Neural progenitor cell (in vitro differentiated cells): Measurements from ENCODE around the gene ZNF503. TPM values are rescaled to one million over a fixed set of nuclear protein-coding genes. Genes with fewer than 3 reads are reported as not detected.

ENCODE experiments used
- DNase-seq: peaks from one replicate; pipeline ENCODE4 v3.0.0-alpha.2; 2016; ENCODE audit warnings: low spot score
- H2AFZ ChIP-seq: fragments of 200-600 bp; sonication (generic); replicated peaks from 2 replicates; pipeline ENCODE4 v1.6.1; 2016; ENCODE audit warnings: antibody characterized with exemption
- H3F3A ChIP-seq: fragments of 200-600 bp; sonication (generic); 2 replicates; pipeline ENCODE4 v1.6.1; 2016; ENCODE audit warnings: antibody characterized with exemption, low read depth
- H3K27ac ChIP-seq: fragments of 200-600 bp; sonication (generic); 2 replicates; pipeline ENCODE4 v1.5.1; 2016; ENCODE audit warnings: mild to moderate bottlenecking
- H3K27me3 ChIP-seq: fragments of 200-600 bp; sonication (generic); 2 replicates; pipeline ENCODE4 v1.6.1; 2016; ENCODE audit warnings: mild to moderate bottlenecking, moderate library complexity
- H3K36me3 ChIP-seq: fragments of 200-600 bp; sonication (generic); 2 replicates; pipeline ENCODE4 v1.5.1; 2016
- H3K4me1 ChIP-seq: fragments of 200-600 bp; sonication (generic); 2 replicates; pipeline ENCODE4 v1.6.1; 2016; ENCODE audit warnings: mixed run types
- H3K4me2 ChIP-seq: fragments of 200-600 bp; sonication (generic); 2 replicates; pipeline ENCODE4 v1.6.1; 2016
- H3K4me3 ChIP-seq: fragments of 200-600 bp; sonication (generic); 2 replicates; pipeline ENCODE4 v1.5.1; 2016
- H3K79me2 ChIP-seq: fragments of 200-600 bp; sonication (generic); 2 replicates; pipeline ENCODE4 v1.6.1; 2016; ENCODE audit warnings: low read depth
- H3K9ac ChIP-seq: fragments of 200-600 bp; sonication (generic); 2 replicates; pipeline ENCODE4 v1.6.1; 2016
- H3K9me3 ChIP-seq: fragments of 200-600 bp; sonication (generic); 2 replicates; pipeline ENCODE4 v1.5.1; 2016; ENCODE audit warnings: low read depth
- H4K20me1 ChIP-seq: fragments of 200-600 bp; sonication (generic); 2 replicates; pipeline ENCODE4 v1.6.1; 2016; ENCODE audit warnings: low read depth
- H3K27ac Mint-ChIP-seq: 3 replicates; pipeline ENCODE4 v1.8.0; 2021; ENCODE audit warnings: mixed read lengths
- H3K27me3 Mint-ChIP-seq: 2 replicates; pipeline ENCODE4 v1.8.0; 2022; ENCODE audit warnings: low read depth, mild to moderate bottlenecking, inconsistent platforms, moderate library complexity, mixed read lengths; ENCODE audit not compliant: insufficient read depth
- H3K36me3 Mint-ChIP-seq: 3 replicates; pipeline ENCODE4 v1.8.0; 2021; ENCODE audit warnings: mixed read lengths
- H3K4me1 Mint-ChIP-seq: 3 replicates; pipeline ENCODE4 v1.8.0; 2021; ENCODE audit warnings: mixed read lengths
- H3K4me3 Mint-ChIP-seq: 3 replicates; pipeline ENCODE4 v1.8.0; 2021; ENCODE audit warnings: mild to moderate bottlenecking, moderate library complexity, mixed read lengths
- H3K9me3 Mint-ChIP-seq: 3 replicates; pipeline ENCODE4 v1.8.0; 2020; ENCODE audit warnings: mixed read lengths
- CTCF ChIP-seq: fragments of 200-600 bp; sonication (generic); IDR thresholded peaks from 2 replicates; pipeline ENCODE4 v1.5.1; 2017; ENCODE audit warnings: antibody characterized with exemption, mild to moderate bottlenecking
- EZH2 ChIP-seq: fragments of 200-600 bp; sonication (generic); IDR thresholded peaks from 2 replicates; pipeline ENCODE4 v1.6.1; 2017; ENCODE audit warnings: antibody characterized with exemption, mild to moderate bottlenecking, moderate library complexity
- EZH2phosphoT487 ChIP-seq: fragments of 200-600 bp; sonication (generic); IDR thresholded peaks from 2 replicates; pipeline ENCODE4 v1.6.1; 2017; ENCODE audit warnings: antibody characterized with exemption
- total RNA-seq: library from RNA; depleted of rRNA; stranded (reverse); fragments of >200 nt; gene quantifications from 2 replicates; pipeline ENCODE4 v1.2.3, GENCODE V29; 2015; ENCODE audit warnings: low replicate concordance

ZNF503 gene
- total RNA-seq, 1 donor from 2014 or later: 8.3 TPM

- TF ChIP-seq CTCF: no peak
- TF ChIP-seq EZH2: peak; percentile 61
- TF ChIP-seq EZH2phosphoT487: no peak
- peaks cover 40% of the 10 kb centered on the region for H3K4me1 ChIP-seq
- peak overlapping the region; percentile 80 for H3K4me2 ChIP-seq
- peaks cover 89% of the 10 kb centered on the region for H3K27me3 ChIP-seq
- peak overlapping the region; percentile 87 for H3K4me3 ChIP-seq
- H3K9ac ChIP-seq: no peak overlapping the region
- H3K79me2 ChIP-seq: peaks cover 10% of the 10 kb centered on the region
- Mint-ChIP-seq H3K27me3 (peaks cover 34% of the 10 kb centered on the region), H3K27ac (no peak overlapping the region), H3K36me3 (no peaks in the 10 kb centered on the region), H3K9me3 (no peaks in the 10 kb centered on the region), H3K4me3 (peak overlapping the region; percentile 86), H3K4me1 (peaks cover 38% of the 10 kb centered on the region)
- H2AFZ ChIP-seq: no peak overlapping the region
- H3K27ac ChIP-seq: no peak overlapping the region
- no peaks in the 10 kb centered on the region for H3K9me3 ChIP-seq
- peaks cover 15% of the 10 kb centered on the region for H4K20me1 ChIP-seq
- H3F3A ChIP-seq: peaks cover 84% of the 10 kb centered on the region
- H3K36me3 ChIP-seq: no peaks in the 10 kb centered on the region
- peak; percentile 53 for DNase-seq
Observed at GRCh38 chr10:75407224-75407712, 5.7 kb upstream of the ZNF503 start.

- Histone ChIP-seq H3K9ac (no peak overlapping the region), H3K27me3 (peaks cover 82% of the 10 kb centered on the region)
- H3K27me3 Mint-ChIP-seq: peaks cover 37% of the 10 kb centered on the region
Observed at GRCh38 chr10:75406462-75407223, 5.1 kb upstream of the ZNF503 start.

GRCh38 chr10:75405598-75406461 is 4.3 kb upstream of the ZNF503 start:
- H3K27me3 ChIP-seq: peaks cover 76% of the 10 kb centered on the region
- H3K27ac ChIP-seq: no peak overlapping the region
- H3K4me2 ChIP-seq: peak overlapping the region; percentile 80
- Mint-ChIP-seq H3K36me3 (no peaks in the 10 kb centered on the region), H3K27me3 (peaks cover 37% of the 10 kb centered on the region), H3K4me1 (peaks cover 35% of the 10 kb centered on the region), H3K9me3 (no peaks in the 10 kb centered on the region), H3K4me3 (peak overlapping the region; percentile 86), H3K27ac (peak overlapping the region; percentile 76)
- H3K79me2 ChIP-seq: peaks cover 15% of the 10 kb centered on the region
- H3K9ac ChIP-seq: no peak overlapping the region
- peaks cover 38% of the 10 kb centered on the region for H3K4me1 ChIP-seq
- DNase-seq: peak; percentile 41
- H2AFZ ChIP-seq: no peak overlapping the region
- no peaks in the 10 kb centered on the region for H3K36me3 ChIP-seq
- peaks cover 20% of the 10 kb centered on the region for H4K20me1 ChIP-seq
- H3K4me3 ChIP-seq: peak overlapping the region; percentile 87
- H3K9me3 ChIP-seq: no peaks in the 10 kb centered on the region
- TF ChIP-seq EZH2phosphoT487: no peak
- peak; percentile 73 for TF ChIP-seq EZH2
- TF ChIP-seq CTCF: no peak
- H3F3A ChIP-seq: peaks cover 90% of the 10 kb centered on the region

More at GRCh38 chr10:75406462-75407223, 5.1 kb upstream of the ZNF503 start:
- Histone ChIP-seq H2AFZ (no peak overlapping the region), H3K4me3 (peak overlapping the region; percentile 87), H3K79me2 (peaks cover 10% of the 10 kb centered on the region), H3K9me3 (no peaks in the 10 kb centered on the region), H3K27ac (no peak overlapping the region), H3K36me3 (no peaks in the 10 kb centered on the region), H3K4me1 (peaks cover 40% of the 10 kb centered on the region), H3K4me2 (peak overlapping the region; percentile 80), H3F3A (peaks cover 84% of the 10 kb centered on the region), H4K20me1 (peaks cover 15% of the 10 kb centered on the region)
- no peak for TF ChIP-seq CTCF
- TF ChIP-seq EZH2phosphoT487: peak; percentile 80
- TF ChIP-seq EZH2: peak; percentile 2
- H3K4me3 Mint-ChIP-seq: peak overlapping the region; percentile 86
- peaks cover 38% of the 10 kb centered on the region for H3K4me1 Mint-ChIP-seq
- no peaks in the 10 kb centered on the region for H3K36me3 Mint-ChIP-seq
- H3K9me3 Mint-ChIP-seq: no peaks in the 10 kb centered on the region
- DNase-seq: peak; percentile 50
- no peak overlapping the region for H3K27ac Mint-ChIP-seq
